Neural progenitor cell (in vitro differentiated cells): ENCODE data around the gene ST6GALNAC1.

Source experiments
- EZH2 ChIP-seq: fragments of 200-600 bp; sonication (generic); IDR thresholded peaks from 2 replicates; pipeline ENCODE4 v1.6.1; 2017; ENCODE audit warnings: antibody characterized with exemption, mild to moderate bottlenecking, moderate library complexity
- EZH2phosphoT487 ChIP-seq: fragments of 200-600 bp; sonication (generic); IDR thresholded peaks from 2 replicates; pipeline ENCODE4 v1.6.1; 2017; ENCODE audit warnings: antibody characterized with exemption
- TF ChIP-seq, protein P1 (sequence below): fragments of 200-600 bp; sonication (generic); IDR thresholded peaks from 2 replicates; pipeline ENCODE4 v1.5.1; 2017; ENCODE audit warnings: antibody characterized with exemption, mild to moderate bottlenecking

- TF ChIP-seq, protein P1, sequence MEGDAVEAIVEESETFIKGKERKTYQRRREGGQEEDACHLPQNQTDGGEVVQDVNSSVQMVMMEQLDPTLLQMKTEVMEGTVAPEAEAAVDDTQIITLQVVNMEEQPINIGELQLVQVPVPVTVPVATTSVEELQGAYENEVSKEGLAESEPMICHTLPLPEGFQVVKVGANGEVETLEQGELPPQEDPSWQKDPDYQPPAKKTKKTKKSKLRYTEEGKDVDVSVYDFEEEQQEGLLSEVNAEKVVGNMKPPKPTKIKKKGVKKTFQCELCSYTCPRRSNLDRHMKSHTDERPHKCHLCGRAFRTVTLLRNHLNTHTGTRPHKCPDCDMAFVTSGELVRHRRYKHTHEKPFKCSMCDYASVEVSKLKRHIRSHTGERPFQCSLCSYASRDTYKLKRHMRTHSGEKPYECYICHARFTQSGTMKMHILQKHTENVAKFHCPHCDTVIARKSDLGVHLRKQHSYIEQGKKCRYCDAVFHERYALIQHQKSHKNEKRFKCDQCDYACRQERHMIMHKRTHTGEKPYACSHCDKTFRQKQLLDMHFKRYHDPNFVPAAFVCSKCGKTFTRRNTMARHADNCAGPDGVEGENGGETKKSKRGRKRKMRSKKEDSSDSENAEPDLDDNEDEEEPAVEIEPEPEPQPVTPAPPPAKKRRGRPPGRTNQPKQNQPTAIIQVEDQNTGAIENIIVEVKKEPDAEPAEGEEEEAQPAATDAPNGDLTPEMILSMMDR: no peak
- TF ChIP-seq EZH2phosphoT487 (no peak), EZH2 (no peak)
Measured at GRCh38 chr17:76597156-76598003, 46.2 kb downstream of the ST6GALNAC1 start.
